Spleen (tissue), 7 donors: ENCODE measurements around the gene SCIN.

ENCODE experiments used
- POLR2AphosphoS5 ChIP-seq, 3 donors: sonication (generic); formaldehyde crosslinking; IDR thresholded peaks; one replicate each; pipeline ENCODE4 v1.5.1; 2017; ENCODE audit warnings: antibody characterized with exemption in 3 of 3
- TF ChIP-seq, protein P1 (sequence below), 11 experiments: fragments of 200-600 bp in 7 of 11; fragments of 450-650 bp in 4 of 11; sonication (generic) in 4 of 11; IDR thresholded peaks in 8 of 11; conservative IDR thresholded peaks in 3 of 11; 1 replicate in 7 of 11; 2 replicates in 4 of 11; pipeline versions ENCODE4 v1.4.0 to v1.8.0; 2016 to 2021; ENCODE audit warnings: antibody characterized with exemption in 11 of 11, inconsistent platforms in 4 of 11, mild to moderate bottlenecking in 1 of 11
- donor health status: DM: no; HTN: no; CAD: no; lungs with moderate emphysema.
- donor health status: DM: no; HTN: no; CAD: no.
- donor health status: DM: no; HTN: no; CAD: no.

DNA sequence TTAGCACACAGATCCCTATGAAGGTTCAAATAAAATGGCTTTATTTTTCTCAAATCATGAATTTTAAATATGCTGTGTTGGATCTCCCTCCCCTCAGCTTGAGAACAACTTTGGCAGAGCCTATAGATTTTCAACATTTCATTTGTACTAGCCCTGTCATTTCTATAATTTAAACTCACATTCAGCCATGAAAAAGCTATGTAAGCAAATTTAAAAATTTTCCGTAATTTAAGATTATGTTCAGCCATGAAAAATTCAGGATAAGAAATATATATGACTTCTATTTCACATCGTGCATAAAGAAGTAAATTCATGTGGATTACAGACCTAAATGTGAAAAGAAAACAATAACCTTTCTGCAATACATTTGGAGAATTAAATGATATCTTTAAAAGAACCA lies 36.5 kb upstream of the SCIN start:
- TF ChIP-seq, protein P1, sequence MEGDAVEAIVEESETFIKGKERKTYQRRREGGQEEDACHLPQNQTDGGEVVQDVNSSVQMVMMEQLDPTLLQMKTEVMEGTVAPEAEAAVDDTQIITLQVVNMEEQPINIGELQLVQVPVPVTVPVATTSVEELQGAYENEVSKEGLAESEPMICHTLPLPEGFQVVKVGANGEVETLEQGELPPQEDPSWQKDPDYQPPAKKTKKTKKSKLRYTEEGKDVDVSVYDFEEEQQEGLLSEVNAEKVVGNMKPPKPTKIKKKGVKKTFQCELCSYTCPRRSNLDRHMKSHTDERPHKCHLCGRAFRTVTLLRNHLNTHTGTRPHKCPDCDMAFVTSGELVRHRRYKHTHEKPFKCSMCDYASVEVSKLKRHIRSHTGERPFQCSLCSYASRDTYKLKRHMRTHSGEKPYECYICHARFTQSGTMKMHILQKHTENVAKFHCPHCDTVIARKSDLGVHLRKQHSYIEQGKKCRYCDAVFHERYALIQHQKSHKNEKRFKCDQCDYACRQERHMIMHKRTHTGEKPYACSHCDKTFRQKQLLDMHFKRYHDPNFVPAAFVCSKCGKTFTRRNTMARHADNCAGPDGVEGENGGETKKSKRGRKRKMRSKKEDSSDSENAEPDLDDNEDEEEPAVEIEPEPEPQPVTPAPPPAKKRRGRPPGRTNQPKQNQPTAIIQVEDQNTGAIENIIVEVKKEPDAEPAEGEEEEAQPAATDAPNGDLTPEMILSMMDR (IDR thresholded peaks at IDR 0.05 in 8 of 11, conservative IDR thresholded peaks at IDR 0.05 in 3 of 11) = no peak
- TF ChIP-seq POLR2AphosphoS5 (IDR thresholded peaks at IDR 0.05) = no peak
